ENCODE measurements around the gene SLC22A5. TPM values are rescaled to one million over a fixed set of nuclear protein-coding genes. Genes with fewer than 3 reads are reported as not detected.

SLC22A5 gene
- total and polyA plus RNA-seq, 2 of the 8 experiments (the other 6 are each of a cell fraction or from before 2014, with no cell fraction given), result 4.0 to 9.0 TPM

DNA sequence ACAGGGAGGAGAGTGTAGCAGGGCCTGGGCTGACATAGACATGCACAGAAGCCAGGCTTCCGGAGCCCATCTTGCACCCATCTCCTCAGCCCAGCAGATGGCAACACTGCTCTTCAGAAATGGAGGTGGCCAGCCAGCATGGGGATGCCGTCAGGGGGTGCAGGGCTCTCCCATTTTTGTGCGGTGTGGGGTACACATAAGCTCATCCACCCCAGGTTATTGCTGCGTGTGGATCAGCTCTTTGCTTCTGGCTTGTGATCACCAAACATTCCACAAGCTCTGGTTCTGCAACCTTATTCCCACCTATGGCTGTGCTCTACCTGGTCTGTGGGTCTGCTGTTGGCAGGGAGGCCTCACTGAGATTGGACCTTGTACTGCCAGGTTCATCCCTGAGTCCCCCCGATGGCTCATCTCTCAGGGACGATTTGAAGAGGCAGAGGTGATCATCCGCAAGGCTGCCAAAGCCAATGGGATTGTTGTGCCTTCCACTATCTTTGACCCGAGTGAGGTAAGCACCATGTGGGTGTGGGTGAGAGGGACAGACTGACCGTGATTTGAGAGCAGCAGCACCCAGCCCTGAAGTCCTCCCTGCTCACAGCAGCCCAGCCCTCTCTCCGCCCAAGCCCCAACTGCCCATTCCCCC is 17.3 kb downstream of the SLC22A5 start (continued):
- TF ChIP-seq, protein P1, sequence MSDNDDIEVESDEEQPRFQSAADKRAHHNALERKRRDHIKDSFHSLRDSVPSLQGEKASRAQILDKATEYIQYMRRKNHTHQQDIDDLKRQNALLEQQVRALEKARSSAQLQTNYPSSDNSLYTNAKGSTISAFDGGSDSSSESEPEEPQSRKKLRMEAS (IDR thresholded peaks at IDR 0.05), result no peak; the same call in 1 of the 2 replicates
- TF ChIP-seq RNF2 (IDR thresholded peaks at IDR 0.05; ENCODE audit: borderline replicate concordance, low read depth, low read length, missing control alignments, poor library complexity, severe bottlenecking) (no peak), MAFK (IDR thresholded peaks at IDR 0.05; ENCODE audit: low read depth, low read length) (no peak)

Data from H1 (cell line).